Stimulated activated CD8-positive, alpha-beta memory T cell treated with anti-CD3 and anti-CD28 coated beads, Interleukin-4, amount 100 ng/mL, for 24 hours (primary cell): ENCODE measurements around the gene LTBP3.
A peak's percentile ranks its signal among the peaks of the same experiment; 100 is the strongest.

ENCODE experiments used
- DNase-seq: peaks from one replicate; pipeline ENCODE4 v3.0.0-alpha.2; 2020; ENCODE audit warnings: low read depth

Gene LTBP3

GRCh38 chr11:65558002-65558929 lies at the start of gene LTBP3:
LTBP3 (minus strand) TSS chr11:65558359; CDS start chr11:65557959, 400 bp downstream.
- DNase-seq, result no peak

- no peak for DNase-seq
Measured at GRCh38 chr11:65606876-65607613, 48.9 kb upstream of the LTBP3 start.

- no peak for DNase-seq
Measured at GRCh38 chr11:65604258-65604657, 46.1 kb upstream of the LTBP3 start.

GRCh38 chr11:65599955-65600246 lies 41.7 kb upstream of the LTBP3 start:
- DNase-seq, result no peak

GRCh38 chr11:65599216-65599954 lies 41.2 kb upstream of the LTBP3 start:
- no peak for DNase-seq

GRCh38 chr11:65598258-65598699 lies 40.1 kb upstream of the LTBP3 start:
- DNase-seq, result no peak

- no peak for DNase-seq
Measured at GRCh38 chr11:65596520-65596919, 38.4 kb upstream of the LTBP3 start.

GRCh38 chr11:65595543-65596281 lies 37.6 kb upstream of the LTBP3 start, which contains the start of gene KCNK7:
KCNK7 (minus strand) TSS chr11:65595800; CDS start chr11:65595772, 28 bp downstream.
- DNase-seq, result no peak

- no peak for DNase-seq
Measured at GRCh38 chr11:65595131-65595530, 37.0 kb upstream of the LTBP3 start.

GRCh38 chr11:65593518-65594414 lies 35.6 kb upstream of the LTBP3 start:
- DNase-seq, result no peak

- no peak for DNase-seq
Measured at GRCh38 chr11:65592858-65593517, 34.8 kb upstream of the LTBP3 start.

- no peak for DNase-seq
Measured at GRCh38 chr11:65591939-65592857, 34.0 kb upstream of the LTBP3 start.

GRCh38 chr11:65590240-65590738 lies 32.1 kb upstream of the LTBP3 start:
- no peak for DNase-seq

- DNase-seq, result peak; percentile 53
Measured at GRCh38 chr11:65589444-65590239, 31.5 kb upstream of the LTBP3 start.

GRCh38 chr11:65588199-65589054 lies 30.3 kb upstream of the LTBP3 start:
- peak; percentile 68 for DNase-seq

GRCh38 chr11:65586676-65587075 lies 28.5 kb upstream of the LTBP3 start:
- DNase-seq, result no peak

- DNase-seq, result no peak
Measured at GRCh38 chr11:65586247-65586630, 28.1 kb upstream of the LTBP3 start.
